ENCODE data around the gene BDKRB1.

- TF ChIP-seq CTCF (conservative IDR thresholded peaks at IDR 0.05 in 1 of 2, IDR thresholded peaks at IDR 0.05 in 1 of 2; ENCODE audit: low read depth in 1 of 2, low read length in 2 of 2) (no peak), EZH2 (IDR thresholded peaks at IDR 0.05; ENCODE audit: low read length, missing control alignments) (no peak)
Observed at GRCh38 chr14:96272777-96273473, 16.9 kb downstream of the BDKRB1 start.

Data from fibroblast of lung (primary cell).